Left renal pelvis (tissue), 4 donors: ENCODE results near the gene PBX3. TPM values are rescaled to one million over a fixed set of nuclear protein-coding genes. Genes with fewer than 3 reads are reported as not detected.

ENCODE experiments used
- DNase-seq, 4 donors: peaks; one replicate each; pipeline ENCODE4 v3.0.0-alpha.2; 2013; ENCODE audit warnings: low read depth in 4 of 4, low spot score in 3 of 4
- polyA plus RNA-seq, 4 donors: library from polyadenylated mRNA; unstranded; fragments of 120-200 nt; gene quantifications; one replicate each; pipeline ENCODE4 v1.2.1, GENCODE V29; 2013; ENCODE audit not compliant: insufficient read length in 4 of 4

Gene PBX3
- polyA plus RNA-seq, 4 donors: 23.1 to 35.0 (median 27.4) TPM

DNA sequence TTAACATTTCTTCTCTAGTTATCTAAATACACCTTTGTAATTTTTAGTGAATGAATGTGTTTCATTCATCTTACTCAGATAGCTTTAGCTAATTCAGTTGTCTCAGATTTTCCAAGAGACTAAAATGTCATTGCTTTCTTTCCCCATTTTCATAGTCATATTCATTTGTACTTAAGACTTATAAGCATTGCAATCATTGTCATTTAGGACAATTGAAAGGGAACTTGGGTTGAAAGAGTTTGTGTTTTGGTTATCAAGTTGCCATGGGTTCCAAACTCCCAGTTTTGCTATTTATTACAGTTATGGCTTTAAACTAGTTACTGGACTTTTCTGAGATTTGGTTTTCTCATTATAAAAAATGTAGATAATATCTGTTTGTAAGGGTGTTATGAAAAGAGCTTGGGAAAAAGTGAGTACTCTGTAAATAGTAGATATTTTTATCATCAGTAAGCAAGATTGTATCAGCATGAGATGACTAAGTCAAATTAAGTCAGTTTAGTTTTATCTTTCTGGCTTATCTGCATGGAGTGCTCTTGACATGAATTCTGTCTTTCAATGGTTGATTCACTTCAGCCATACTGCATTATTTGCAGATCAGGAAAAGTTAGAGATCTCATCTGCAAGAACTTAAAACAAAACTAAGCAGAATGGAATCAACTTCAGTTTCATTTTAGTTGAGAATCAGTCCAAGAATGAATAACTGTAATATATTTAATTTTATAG is 107.5 kb downstream of the PBX3 start:
- DNase-seq: no peak

DNA sequence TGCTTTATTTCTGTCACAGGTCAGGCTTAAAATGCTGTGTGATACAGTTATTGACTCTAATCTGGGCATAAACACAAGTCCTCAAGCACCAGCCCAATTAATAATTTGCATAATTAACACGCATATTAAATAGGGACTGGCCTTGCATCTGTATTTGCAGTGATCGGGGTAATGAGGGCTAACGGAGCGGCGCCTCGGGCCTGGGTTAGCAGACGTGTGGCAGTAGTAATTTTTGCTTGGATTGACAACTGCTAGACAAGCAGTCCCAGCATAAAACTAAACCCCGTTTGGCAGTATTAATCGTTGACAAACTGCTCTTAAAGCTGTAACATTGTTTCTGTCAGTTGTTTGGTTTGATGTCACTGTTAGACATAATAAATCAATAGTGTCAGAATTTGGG is 109.2 kb downstream of the PBX3 start:
- DNase-seq: no peak

DNA sequence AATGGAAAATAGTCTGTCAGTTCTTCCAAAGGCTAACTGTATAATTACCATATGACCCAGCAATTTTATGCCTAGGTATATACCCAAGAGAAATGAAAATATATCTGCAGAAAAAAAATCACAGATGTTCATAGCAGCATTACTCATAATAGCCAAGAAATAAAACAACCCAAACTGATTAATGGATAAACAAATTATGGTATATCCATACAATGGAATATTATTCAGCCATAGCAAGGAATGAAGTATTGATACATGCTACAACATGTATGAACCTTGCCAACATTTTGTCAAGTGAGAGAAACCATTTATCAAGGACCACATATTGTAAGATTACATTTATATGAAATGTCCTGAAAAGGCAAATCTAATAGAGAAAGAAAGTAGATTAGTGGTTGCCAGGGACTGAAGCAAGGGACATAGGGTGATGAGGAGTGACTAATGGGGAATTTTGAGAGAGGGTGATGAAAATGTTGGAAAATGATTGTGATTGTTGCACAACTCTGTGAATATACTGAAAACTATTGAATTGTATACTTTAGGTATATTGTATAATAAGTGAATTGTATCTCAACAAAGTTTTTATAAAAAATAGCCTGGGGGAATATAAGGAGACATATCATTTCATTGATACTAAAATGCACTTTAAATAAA is 114.4 kb downstream of the PBX3 start:
- no peak for DNase-seq

DNA sequence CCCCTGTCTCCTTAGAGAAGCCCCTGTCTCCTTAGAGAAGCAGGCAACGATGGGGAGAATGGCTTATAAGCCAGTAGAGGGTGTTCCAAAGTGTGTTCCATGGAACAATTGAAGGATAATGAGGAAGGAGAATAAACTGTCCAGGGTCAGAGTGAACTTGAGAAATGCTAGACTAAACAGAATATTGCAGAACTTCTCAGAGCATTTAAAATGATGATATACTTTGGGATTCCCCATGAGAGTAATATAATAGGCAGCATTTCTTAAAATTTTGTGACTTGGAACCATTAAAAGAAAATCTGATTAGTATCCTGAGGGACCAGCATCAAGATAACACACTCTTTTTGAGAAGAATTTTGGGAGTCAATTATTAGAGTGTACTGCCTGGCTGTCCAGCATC is 116.8 kb downstream of the PBX3 start:
- no peak for DNase-seq

DNA sequence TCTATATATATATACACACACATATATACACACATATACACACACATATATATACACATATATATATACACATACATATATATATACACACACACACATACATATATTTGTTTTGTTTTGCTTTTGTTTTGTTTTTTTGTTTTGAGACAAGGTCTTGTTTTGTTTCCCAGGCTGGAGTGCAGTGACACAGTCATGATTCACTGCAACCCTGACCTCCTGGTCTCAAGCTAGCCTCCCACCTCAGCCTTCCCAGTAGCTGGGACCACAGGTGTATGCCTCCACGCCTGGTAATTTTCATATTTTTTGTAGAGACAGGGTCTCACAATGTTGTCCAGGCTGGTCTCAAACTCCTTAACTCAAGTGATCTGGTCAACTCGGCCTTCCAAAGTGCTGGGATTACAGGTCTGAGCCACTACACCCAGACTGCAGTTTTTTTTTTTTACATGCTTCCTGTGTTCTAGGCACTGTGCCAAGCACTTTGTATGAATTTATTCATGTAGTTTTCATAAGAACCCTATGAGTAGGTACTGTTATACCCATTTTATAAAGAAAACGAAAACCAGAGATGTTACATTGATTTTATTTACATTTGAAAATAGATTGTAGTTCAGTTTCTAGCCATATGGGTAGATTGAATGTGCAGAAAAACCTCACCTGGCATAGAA is 120.7 kb downstream of the PBX3 start:
- DNase-seq: no peak

DNA sequence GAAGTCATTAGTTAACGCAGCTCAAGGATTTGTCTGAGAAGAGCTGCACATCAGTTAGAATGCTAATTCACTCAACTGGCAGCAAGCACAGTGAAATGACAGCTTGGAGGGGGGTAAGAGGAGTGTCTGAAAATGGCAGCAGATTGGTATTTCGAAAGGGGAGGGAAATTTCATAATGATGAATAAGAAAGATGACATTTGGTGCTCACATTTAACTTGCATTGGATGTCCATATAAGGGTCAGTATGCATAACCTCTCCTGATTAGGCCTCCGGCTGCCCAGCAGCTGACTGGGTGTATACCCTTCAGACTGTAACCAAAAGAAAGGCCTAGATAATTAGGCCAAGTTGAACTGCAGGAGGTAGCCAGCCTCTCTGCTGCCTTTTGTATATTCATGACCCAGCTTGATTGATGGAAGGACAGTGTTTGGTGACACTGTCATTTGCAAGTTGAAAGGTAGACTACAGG is 131.0 kb downstream of the PBX3 start:
- no peak for DNase-seq

DNA sequence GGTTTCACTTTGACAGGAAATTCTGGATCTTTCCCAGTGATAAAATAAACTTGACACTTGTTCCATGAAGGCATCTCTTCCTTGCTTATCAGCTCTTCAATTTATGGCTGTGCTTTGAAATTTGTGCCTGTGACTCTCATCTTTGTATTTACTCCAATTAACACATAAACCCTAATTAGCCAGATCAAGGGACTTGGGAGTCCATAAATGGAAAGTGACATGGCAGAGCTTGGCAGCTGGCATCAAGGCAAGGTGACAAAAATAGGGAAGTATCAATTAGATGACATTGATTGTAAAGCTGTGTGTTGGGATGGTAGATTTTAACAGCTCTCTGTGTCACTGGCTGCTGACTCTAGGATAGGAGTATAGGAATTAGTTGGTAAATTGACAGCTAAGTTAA is 133.9 kb downstream of the PBX3 start:
- no peak for DNase-seq

DNA sequence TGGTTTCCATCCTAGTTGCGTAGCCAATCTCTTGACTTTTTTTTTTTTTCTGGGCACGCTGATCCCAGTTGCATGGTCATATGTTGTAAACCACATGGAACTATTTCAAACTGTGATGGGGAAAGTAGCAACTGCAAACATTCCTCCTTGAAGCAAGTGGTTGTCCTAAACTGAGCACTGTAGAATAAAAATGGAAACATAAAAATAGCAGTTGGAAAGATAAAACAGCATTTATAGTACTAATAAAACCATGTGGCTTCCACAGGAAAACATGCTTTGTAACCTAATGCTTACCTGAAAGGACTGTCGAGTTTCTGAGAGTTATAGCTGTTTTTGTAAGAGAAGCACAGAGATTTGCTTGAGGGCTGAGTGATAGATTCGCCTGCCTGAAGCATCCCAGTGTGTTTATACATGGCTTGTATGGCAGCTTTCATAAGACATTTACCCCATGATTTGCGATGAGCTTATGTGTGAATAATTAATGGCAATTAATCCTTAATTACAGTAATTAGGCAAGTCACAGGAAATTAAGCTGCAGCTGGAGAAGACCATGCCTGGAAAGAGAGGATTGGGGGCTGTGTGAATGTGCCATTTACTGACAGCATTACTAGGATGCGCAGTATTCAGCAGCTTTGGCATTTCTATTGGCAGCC is 136.5 kb downstream of the PBX3 start:
- no peak for DNase-seq

DNA sequence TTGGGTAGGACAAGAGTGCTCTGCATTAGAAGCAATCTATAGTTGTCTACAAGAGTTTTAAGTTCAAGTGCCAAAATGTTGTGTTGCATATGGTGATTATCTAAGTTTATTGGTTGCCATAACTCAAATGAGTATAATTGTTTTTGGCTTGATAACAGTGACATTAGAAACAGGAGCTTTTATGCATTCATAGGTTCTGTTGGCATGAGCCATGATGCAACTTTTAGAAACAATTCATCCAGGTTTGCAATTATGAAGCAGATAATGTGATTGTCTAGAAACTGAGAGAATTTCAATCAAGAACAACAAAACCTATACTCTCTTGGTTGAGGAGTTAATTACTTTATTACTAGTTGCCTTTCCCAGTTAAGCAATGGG is 137.0 kb downstream of the PBX3 start:
- DNase-seq: no peak

DNA sequence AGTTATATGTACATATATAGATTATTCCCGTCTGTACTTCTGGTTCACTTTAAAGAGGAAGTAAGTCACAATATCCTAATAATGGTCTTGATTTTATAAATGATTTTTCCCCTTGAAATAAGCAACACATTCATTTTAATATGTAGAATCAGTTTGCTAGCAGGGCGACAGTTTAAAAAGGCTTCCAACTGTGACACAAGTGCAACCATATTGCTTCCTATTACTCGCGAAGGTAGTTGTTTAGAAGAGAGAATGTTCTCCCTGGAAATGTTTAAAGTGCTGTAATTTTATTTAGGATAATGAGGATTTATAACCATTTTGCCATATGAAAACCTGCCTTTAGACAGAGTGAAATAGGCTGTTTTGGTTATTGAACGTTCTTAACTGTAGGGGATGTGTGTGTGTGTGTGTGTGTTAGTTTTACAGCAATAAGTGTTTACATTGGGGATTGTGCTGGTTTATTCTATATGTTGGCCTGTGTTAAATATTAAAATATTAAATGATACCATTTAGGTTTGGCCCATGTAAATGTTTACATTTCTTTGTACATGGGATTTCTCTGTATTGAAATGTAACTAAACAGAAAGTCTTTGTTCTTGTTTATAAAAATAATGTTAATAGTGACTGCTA is 138.3 kb downstream of the PBX3 start:
- DNase-seq: no peak

DNA sequence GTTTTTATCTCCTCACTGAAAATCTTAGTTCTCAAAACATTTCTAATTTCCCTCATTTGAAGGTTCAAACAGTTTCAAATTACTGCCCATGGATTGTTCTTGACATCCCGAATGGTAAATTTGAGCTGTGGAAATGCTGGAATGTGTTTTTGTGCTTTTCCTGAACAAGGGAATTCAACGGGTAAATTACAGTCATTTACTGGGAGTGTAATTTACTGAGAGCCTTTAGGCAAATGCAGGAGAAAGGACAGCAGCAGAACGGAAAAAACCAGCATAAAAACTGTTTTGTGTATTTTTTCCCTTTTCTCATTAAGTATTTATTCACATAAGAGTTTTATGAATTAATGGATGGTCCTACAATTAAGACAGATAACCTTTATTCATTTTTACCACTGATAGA is 139.2 kb downstream of the PBX3 start:
- DNase-seq: no peak

DNA sequence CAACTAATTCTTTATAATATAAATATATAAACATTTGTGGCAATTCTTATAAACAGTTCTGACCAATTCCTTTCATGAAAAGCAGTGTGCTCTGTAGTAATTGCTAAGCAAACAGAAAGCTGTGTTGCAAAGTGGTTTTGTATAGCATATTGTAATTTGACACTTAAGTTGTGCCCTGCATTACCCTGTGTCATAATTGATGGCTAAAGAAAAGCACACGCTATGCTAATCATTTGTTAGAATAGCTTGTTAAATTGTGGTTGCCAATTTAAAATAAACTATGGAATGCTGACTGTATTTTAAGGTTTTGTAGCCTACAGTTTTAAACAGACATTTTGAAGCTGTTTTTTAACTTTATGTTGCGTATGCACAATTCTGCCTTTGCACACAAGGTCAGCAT is 140.0 kb downstream of the PBX3 start:
- no peak for DNase-seq

DNA sequence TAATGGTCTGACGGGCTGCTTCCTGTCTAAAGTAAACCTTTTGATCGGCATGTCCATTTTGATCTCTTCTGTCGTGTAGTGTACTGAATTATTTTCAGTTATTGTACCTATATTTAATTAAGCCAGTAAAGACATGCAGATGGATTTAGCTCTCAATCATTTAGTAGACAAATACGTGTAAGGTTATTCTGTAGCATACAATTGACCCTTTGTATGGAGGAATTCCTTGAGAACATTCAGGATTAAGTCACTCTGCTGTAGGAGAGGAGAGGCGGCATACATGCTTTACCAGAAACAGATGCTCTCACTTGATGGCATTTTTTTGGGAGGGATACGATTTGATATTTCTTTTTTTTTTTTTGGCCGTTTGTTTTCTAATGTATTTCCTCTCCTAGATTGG is 141.0 kb downstream of the PBX3 start:
- DNase-seq: no peak

DNA sequence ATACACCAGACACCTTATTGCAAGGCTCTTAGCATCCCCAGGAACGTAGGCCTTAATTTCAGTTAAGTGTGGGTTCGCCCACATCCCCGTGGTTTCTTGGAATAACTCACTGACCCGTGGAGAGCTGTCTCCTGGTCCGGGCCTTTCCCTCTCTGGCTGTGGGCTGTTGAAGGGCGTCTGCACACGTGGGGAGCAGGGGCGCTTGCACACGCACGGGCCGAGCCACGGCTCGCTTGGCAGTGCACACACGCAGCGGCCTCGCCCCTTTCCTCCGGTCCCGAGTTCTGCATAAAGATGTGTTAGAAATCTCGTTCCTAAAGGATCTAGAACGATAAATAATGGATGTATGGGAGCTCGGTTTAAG is 141.9 kb downstream of the PBX3 start:
- DNase-seq: no peak

DNA sequence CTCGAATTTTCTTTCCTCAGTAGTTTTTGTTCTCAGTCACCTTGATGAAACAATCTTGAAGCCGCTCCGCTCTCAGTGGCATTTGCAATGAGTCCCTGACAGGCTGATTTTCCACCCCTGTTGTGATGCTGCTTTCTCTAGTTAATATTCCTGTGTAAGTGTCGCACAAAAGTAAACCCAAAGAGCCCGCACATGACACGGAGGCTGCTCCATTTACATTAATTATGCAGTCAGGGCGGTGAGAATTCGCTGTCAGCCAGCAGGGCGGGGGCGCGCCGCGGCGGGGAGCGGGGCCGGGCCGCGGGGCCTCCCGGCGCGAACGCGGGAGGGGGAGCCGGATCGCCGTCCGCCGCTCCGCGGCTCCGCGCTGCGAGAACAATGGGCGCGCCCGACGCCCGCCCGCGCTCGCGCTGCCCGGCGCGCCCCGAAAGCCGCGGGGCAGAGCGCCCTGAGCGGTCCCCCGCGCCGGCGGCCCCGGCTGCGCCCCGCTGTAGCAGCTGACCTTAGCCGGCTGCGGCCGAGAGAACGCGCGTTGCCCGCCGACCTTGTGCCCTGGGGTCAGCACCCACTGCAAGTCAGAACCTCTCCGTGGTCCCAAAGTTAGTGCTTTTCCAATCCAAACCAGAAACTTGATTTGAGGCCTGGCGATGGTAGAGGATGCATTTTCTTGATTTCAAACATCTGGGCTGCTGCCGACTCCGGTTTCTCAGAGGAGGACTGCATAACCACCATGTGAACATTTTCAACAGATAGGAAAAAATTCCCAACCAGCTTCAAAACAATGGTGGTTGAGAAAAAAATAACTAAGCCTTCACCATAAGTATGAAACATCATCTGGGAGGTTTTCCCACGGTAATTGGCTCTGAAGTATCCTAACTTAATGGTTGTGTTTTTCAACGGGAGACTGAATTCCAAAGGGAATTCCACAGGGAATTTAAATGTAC is 142.6 kb downstream of the PBX3 start:
- no peak for DNase-seq

DNA sequence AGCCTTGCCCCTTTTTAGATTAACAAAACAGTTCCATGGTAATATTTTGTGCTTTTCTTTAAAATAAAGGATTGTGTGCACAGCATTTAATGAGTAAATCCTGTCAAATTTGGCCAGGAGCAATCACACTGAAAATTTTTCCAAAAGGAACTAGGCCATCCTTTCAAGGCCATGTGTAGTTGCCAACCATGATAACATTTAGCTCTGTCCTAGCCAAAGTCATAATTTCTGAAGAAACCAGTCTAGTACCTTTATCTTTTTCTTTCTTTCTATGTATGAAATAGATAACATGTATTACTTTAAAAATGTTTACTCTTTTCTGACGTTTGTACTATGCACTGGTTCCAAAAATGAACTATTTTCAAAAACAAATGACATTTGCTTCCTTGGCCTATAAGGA is 143.7 kb downstream of the PBX3 start:
- DNase-seq: no peak

DNA sequence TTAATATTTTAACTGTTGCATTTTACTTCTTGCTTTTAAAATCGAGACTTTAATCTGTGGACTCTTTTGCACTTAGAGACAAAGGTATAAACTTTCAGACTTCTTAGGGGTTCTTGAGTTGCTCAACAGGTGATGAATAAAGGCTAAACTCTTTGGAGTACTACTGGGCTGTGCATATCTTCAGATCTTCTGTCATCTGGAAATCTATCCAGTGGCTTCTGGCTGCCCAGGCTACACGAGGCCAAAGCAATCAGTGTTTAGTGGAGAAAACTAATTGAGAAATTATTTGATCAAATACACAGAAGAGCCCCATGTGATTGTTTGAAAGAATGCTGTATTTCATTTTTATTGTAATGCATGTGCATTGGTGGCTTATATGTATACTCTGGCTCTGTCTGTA is 146.1 kb downstream of the PBX3 start:
- no peak for DNase-seq

DNA sequence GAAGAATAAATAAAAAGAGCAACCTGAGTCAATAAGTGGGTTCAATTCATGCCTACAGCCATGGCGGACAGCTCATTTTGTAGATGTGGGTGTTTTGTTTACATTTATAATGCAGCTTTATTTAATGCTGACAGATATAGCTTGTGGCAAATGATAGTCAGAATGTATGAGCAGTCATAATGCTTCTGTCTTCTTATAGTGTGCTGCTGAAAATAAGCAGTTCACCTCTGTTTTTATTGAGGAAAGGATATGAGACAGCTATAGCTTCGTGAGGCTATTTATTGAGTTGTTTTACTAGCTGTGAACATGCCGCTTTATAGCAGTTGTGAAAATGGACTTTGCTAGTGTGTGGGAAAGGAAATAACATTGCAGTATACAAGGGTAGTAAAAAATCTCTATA is 147.4 kb downstream of the PBX3 start:
- DNase-seq: no peak

DNA sequence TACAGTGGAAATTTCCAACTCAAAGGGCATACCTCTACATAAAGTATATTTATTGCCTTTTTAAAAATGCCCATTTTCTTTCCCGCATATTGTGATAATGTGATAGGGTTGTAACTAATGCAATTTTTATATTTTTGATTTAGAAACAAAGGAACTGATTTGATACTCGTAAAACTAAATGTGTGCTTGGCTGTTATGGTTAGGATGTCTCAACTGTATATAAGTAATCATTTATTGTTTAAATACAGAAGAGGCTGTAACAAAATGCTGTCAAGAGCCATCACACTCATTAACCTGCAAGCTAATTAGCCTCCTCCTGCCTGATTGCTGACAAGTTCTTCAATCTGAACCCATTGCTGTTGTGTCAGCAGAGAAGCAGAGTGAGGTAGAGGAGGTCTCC is 149.2 kb downstream of the PBX3 start:
- DNase-seq: no peak

DNA sequence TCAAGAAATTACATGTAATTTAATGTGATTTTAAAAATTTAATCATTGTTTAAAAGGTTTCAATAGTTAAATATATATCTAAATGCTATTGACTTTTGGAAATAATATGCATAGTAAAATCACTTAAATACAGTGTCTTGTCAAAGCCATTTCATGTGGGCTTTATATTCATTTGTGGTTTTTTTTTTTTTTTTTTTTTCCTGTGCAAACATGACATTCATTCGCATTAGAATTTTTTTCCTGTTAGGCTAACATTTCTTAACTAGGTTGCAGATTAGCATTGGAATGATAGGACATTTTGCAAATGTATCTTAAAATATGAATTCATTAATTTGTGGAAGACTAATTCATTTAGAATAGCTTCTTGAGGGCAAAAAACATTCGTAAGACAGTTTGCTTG is 149.8 kb downstream of the PBX3 start:
- DNase-seq: no peak
